Natural killer cell (primary cell): ENCODE results near the gene BNIP3. TPM values are rescaled to one million over a fixed set of nuclear protein-coding genes. Genes with fewer than 3 reads are reported as not detected.

ENCODE experiments used
- ATAC-seq, 3 donors: fragments of 150-1000 bp in 2 of 3; fragments of 200-7000 bp in 1 of 3; cut with Tn5 transposase; 1 replicate in 1 of 3; 2 replicates in 2 of 3; pipeline ENCODE4 v1.10.0; 2021; ENCODE audit warnings: mild to moderate bottlenecking in 2 of 3, moderate library complexity in 2 of 3
- DNase-seq, 2 donors: peaks; one replicate each; pipeline versions ENCODE4 v3.0.0 to v3.0.0-alpha.2; 2013 to 2021; ENCODE audit warnings: mixed read lengths in 1 of 2
- H3K27ac ChIP-seq: one replicate; pipeline ENCODE4 v1.5.1; 2013; ENCODE audit warnings: mild to moderate bottlenecking, low read length
- H3K27me3 ChIP-seq: one replicate; pipeline ENCODE4 v1.6.1; 2013; ENCODE audit warnings: low read length; ENCODE audit not compliant: control insufficient read depth, insufficient read depth
- H3K36me3 ChIP-seq: one replicate; pipeline ENCODE4 v1.6.1; 2013; ENCODE audit warnings: low read length; ENCODE audit not compliant: control insufficient read depth, insufficient read depth
- H3K4me1 ChIP-seq: one replicate; pipeline ENCODE4 v1.6.1; 2013; ENCODE audit warnings: low read length; ENCODE audit not compliant: control insufficient read depth, insufficient read depth
- H3K4me3 ChIP-seq: one replicate; pipeline ENCODE4 v1.5.1; 2013; ENCODE audit warnings: low read length
- H3K9me3 ChIP-seq: one replicate; pipeline ENCODE4 v1.6.1; 2013; ENCODE audit warnings: low read length; ENCODE audit not compliant: control insufficient read depth, insufficient read depth
- H3K27ac Mint-ChIP-seq, 2 donors: one replicate each; pipeline ENCODE4 v1.8.0; 2022; ENCODE audit warnings: mild to moderate bottlenecking in 2 of 2, mixed read lengths in 2 of 2, moderate library complexity in 1 of 2
- H3K27me3 Mint-ChIP-seq, 2 donors: one replicate each; pipeline ENCODE4 v1.8.0; 2022; ENCODE audit warnings: low read depth in 2 of 2, mixed read lengths in 2 of 2
- H3K36me3 Mint-ChIP-seq: one replicate; pipeline ENCODE4 v1.8.0; 2022; ENCODE audit warnings: mixed read lengths
- H3K4me1 Mint-ChIP-seq, 2 donors: one replicate each; pipeline ENCODE4 v1.8.0; 2022; ENCODE audit warnings: mixed read lengths in 2 of 2
- H3K4me3 Mint-ChIP-seq: one replicate; pipeline ENCODE4 v1.8.0; 2022; ENCODE audit warnings: mild to moderate bottlenecking, moderate library complexity, mixed read lengths
- H3K9me3 Mint-ChIP-seq, 2 donors: one replicate each; pipeline ENCODE4 v1.8.0; 2022; ENCODE audit warnings: mixed read lengths in 2 of 2
- CTCF ChIP-seq: fragments of 200-600 bp; IDR thresholded peaks from one replicate; pipeline ENCODE4 v1.8.0; 2022; ENCODE audit warnings: antibody characterized with exemption
- WGBS: methylation state at CpG from one replicate; pipeline ENCODE4 v1.1.7; 2013; ENCODE audit warnings: missing lambda C conversion rate; ENCODE audit not compliant: insufficient coverage; 5-methylcytosine and 5-hydroxymethylcytosine counted together
- intact Hi-C: fragments of 100-400 bp; cut with micrococcal nuclease; formaldehyde crosslinking; loops from one replicate; pipeline ENCODE4 v1.14.2; 2022
- total RNA-seq, 4 donors: library from RNA; stranded (reverse); fragments of 120-200 nt in 1 of 4; gene quantifications; one replicate each; pipeline versions ENCODE4 v1.2.3 to v1.2.4, GENCODE V29; 2013 to 2022

Gene BNIP3
- total RNA-seq, 3 donors from 2014 or later (not counting 1 experiment from before 2014, with no cell fraction given), result 9.9 to 12.9 (median 12.1) TPM

GRCh38 chr10:131974034-131974817 is 7.5 kb downstream of the BNIP3 start:
- 89% methylated on average over 14 of the region's 14 CpGs for WGBS
- no peak for DNase-seq
- H3K27me3 ChIP-seq, result no peaks in the 10 kb centered on the region
- no peaks in the 10 kb centered on the region for H3K9me3 ChIP-seq
- Mint-ChIP-seq H3K27ac (peak overlapping the region; percentile 60 to 87), H3K36me3 (no peaks in the 10 kb centered on the region), H3K9me3 (no peaks in the 10 kb centered on the region), H3K27me3 (no peaks in the 10 kb centered on the region), H3K4me1 (peaks cover 44 to 68% of the 10 kb centered on the region in 2 donors), H3K4me3 (peak overlapping the region; percentile 50)
- H3K36me3 ChIP-seq, result peaks cover 5% of the 10 kb centered on the region
- TF ChIP-seq CTCF, result no peak
- intact Hi-C loops, result no loop called here
- no peak for ATAC-seq
- H3K4me3 ChIP-seq, result no peak overlapping the region
- H3K27ac ChIP-seq, result no peak overlapping the region
- H3K4me1 ChIP-seq, result peaks cover 22% of the 10 kb centered on the region

GRCh38 chr10:131973160-131973951 is 8.4 kb downstream of the BNIP3 start:
- TF ChIP-seq CTCF, result no peak
- ATAC-seq, result no peak
- Histone ChIP-seq H3K36me3 (peaks cover 14% of the 10 kb centered on the region), H3K27ac (no peak overlapping the region), H3K4me3 (no peak overlapping the region), H3K4me1 (peaks cover 22% of the 10 kb centered on the region), H3K9me3 (no peaks in the 10 kb centered on the region), H3K27me3 (no peaks in the 10 kb centered on the region)
- peaks cover 40 to 61% of the 10 kb centered on the region in 2 donors for H3K4me1 Mint-ChIP-seq
- no peaks in the 10 kb centered on the region for H3K27me3 Mint-ChIP-seq
- peak overlapping the region; percentile 81 to 87 for H3K27ac Mint-ChIP-seq
- H3K4me3 Mint-ChIP-seq, result peak overlapping the region; percentile 79
- 84% methylated on average over 34 of the region's 34 CpGs for WGBS
- no peaks in the 10 kb centered on the region for H3K9me3 Mint-ChIP-seq
- DNase-seq, result no peak
- intact Hi-C loops, result no loop called here
- no peaks in the 10 kb centered on the region for H3K36me3 Mint-ChIP-seq

DNA sequence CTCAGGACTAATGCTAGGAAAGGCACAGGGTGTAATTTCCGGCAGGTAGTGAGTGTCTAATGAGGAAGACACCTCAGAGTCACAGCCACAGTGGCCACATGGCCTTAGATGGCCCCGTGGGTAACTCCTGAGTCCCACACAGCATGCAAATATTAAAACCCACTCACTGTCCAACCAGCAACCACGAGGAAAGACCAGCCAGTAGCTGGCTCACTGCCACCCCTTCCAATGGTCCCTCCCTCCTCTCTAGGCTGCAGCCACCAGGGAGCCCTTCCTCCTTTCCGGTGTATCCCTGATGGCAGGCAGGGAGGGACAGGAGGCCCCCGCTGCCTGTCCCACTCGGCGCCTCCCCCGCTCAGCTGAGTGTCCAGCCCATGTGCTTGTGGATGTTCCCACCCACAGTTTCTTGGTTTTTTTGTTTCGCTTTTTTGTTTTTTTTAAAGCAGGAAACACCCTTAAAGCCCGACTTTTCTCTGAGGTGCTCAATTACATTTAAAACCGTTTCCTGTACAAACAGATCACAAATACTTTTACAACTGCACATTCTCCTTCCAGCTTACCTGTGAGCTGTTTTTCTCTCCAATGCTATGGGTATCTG is 9.2 kb downstream of the BNIP3 start:
- Histone ChIP-seq H3K36me3 (peaks cover 14% of the 10 kb centered on the region), H3K4me1 (peaks cover 22% of the 10 kb centered on the region), H3K27me3 (no peaks in the 10 kb centered on the region), H3K27ac (peak overlapping the region; percentile 21), H3K9me3 (no peaks in the 10 kb centered on the region), H3K4me3 (no peak overlapping the region)
- no peak for TF ChIP-seq CTCF
- H3K36me3 Mint-ChIP-seq, result no peaks in the 10 kb centered on the region
- 41% methylated on average over 11 of the region's 11 CpGs for WGBS
- H3K27ac Mint-ChIP-seq, result peak overlapping the region; percentile 81 to 87
- DNase-seq (peak in 1 of 2 donors; percentile 69), ATAC-seq (peak; percentile 48 to 76 (median 74))
- H3K4me1 Mint-ChIP-seq, result peaks cover 40 to 55% of the 10 kb centered on the region in 2 donors
- no peaks in the 10 kb centered on the region for H3K27me3 Mint-ChIP-seq
- intact Hi-C loops, result no loop called here
- H3K4me3 Mint-ChIP-seq, result peak overlapping the region; percentile 79
- H3K9me3 Mint-ChIP-seq, result no peaks in the 10 kb centered on the region
